OCI-LY7 (cell line): ENCODE measurements around the gene CCDC57. TPM values are rescaled to one million over a fixed set of nuclear protein-coding genes. Genes with fewer than 3 reads are reported as not detected.

Experiments used
- BruUV-seq: library from RNA; stranded (reverse); fragments of 400-500 nt; replicated peaks from 2 replicates; lab custom pipeline; 2021; lab: Mats Ljungman, UMichigan
- CTCF ChIA-PET: fragments of 300-600 bp; sonication (Branson Sonifier 250); formaldehyde crosslinking; loops from one replicate; lab custom pipeline; 2022; ENCODE audit warnings: antibody characterized with exemption; ENCODE audit not compliant: unreplicated experiment; lab: Charles Lee
- POLR2A ChIA-PET: fragments of 300-600 bp; sonication (Branson Sonifier 250); formaldehyde crosslinking; loops from one replicate; lab custom pipeline; 2022; ENCODE audit warnings: antibody characterized with exemption; lab: Charles Lee
- DNase-seq: peaks from one replicate; pipeline ENCODE4 v3.0.0-alpha.2; 2015; ENCODE audit warnings: low spot score
- H2AFZ ChIP-seq: fragments of 200-600 bp; sonication (generic), shearing (Covaris generic); 2 replicates; pipeline ENCODE4 v1.6.1; 2014; ENCODE audit warnings: mild to moderate bottlenecking, antibody characterized with exemption, low read length, moderate library complexity
- H3K27ac ChIP-seq: fragments of 200-600 bp; sonication (generic); 2 replicates; pipeline ENCODE4 v1.5.1; 2014; ENCODE audit warnings: mixed run types, low read depth, mild to moderate bottlenecking, moderate library complexity, low read length, inconsistent platforms; ENCODE audit not compliant: poor library complexity, severe bottlenecking
- H3K36me3 ChIP-seq: fragments of 200-600 bp; sonication (generic); 2 replicates; pipeline ENCODE4 v1.6.1; 2014; ENCODE audit warnings: mild to moderate bottlenecking, antibody characterized with exemption, low read length, moderate library complexity, mixed read lengths; ENCODE audit not compliant: insufficient read depth
- H3K4me1 ChIP-seq: fragments of 200-600 bp; sonication (generic); 2 replicates; pipeline ENCODE4 v1.5.1; 2014; ENCODE audit warnings: mild to moderate bottlenecking, low read length; ENCODE audit not compliant: insufficient read depth, poor library complexity, severe bottlenecking
- H3K4me2 ChIP-seq: fragments of 200-600 bp; sonication (generic); 2 replicates; pipeline ENCODE4 v1.6.1; 2014; ENCODE audit warnings: mild to moderate bottlenecking, low read length
- H3K4me3 ChIP-seq: fragments of 200-600 bp; sonication (generic); 2 replicates; pipeline ENCODE4 v1.5.1; 2014; ENCODE audit warnings: mild to moderate bottlenecking, low read depth, low read length; ENCODE audit not compliant: poor library complexity, severe bottlenecking
- H3K79me2 ChIP-seq: fragments of 200-600 bp; sonication (generic); 2 replicates; pipeline ENCODE4 v1.6.1; 2016; ENCODE audit warnings: low read depth, mild to moderate bottlenecking, low read length, moderate library complexity, mixed read lengths; ENCODE audit not compliant: insufficient read depth
- H3K9me2 ChIP-seq: fragments of 200-600 bp; sonication (generic); 2 replicates; pipeline ENCODE4 v1.6.1; 2016; ENCODE audit warnings: mild to moderate bottlenecking, low read length, mixed read lengths; ENCODE audit not compliant: insufficient read depth
- H3K9me3 ChIP-seq: fragments of 200-600 bp; sonication (generic); 2 replicates; pipeline ENCODE4 v1.6.1; 2014; ENCODE audit warnings: mild to moderate bottlenecking, mixed run types, low read length, mixed read lengths
- H4K20me1 ChIP-seq: fragments of 200-600 bp; sonication (generic); 2 replicates; pipeline ENCODE4 v1.6.1; 2014; ENCODE audit warnings: mild to moderate bottlenecking, antibody characterized with exemption, low read length, moderate library complexity, mixed read lengths; ENCODE audit not compliant: insufficient read depth
- EZH2phosphoT487 ChIP-seq: fragments of 200-600 bp; sonication (generic); IDR thresholded peaks from 2 replicates; pipeline ENCODE4 v1.6.1; 2018; ENCODE audit warnings: low read depth, borderline replicate concordance, mild to moderate bottlenecking, mixed run types, antibody characterized with exemption, low read length, moderate library complexity, mixed read lengths
- intact Hi-C: fragments of 100-400 bp; cut with micrococcal nuclease; formaldehyde crosslinking; loops from one replicate; pipeline ENCODE4 v1.10.0; 2022; ENCODE audit not compliant: unreplicated experiment
- total RNA-seq, 2 experiments: library from RNA; depleted of rRNA in 1 of 2; stranded (reverse); fragments of >200 nt in 1 of 2; shearing (Covaris generic) in 1 of 2; gene quantifications; 2 replicates each; pipeline ENCODE4 v1.2.3, GENCODE V29; 2014 to 2022
- TF ChIP-seq, protein P1 (sequence below): fragments of 200-600 bp; sonication (generic); conservative IDR thresholded peaks from 2 replicates; pipeline ENCODE4 v1.5.1; 2014; ENCODE audit warnings: mild to moderate bottlenecking, antibody characterized with exemption, low read length, moderate library complexity, mixed read lengths

CCDC57 gene
- total RNA-seq, 2 experiments from 2014 or later, result 34.5 to 58.7 TPM

DNA sequence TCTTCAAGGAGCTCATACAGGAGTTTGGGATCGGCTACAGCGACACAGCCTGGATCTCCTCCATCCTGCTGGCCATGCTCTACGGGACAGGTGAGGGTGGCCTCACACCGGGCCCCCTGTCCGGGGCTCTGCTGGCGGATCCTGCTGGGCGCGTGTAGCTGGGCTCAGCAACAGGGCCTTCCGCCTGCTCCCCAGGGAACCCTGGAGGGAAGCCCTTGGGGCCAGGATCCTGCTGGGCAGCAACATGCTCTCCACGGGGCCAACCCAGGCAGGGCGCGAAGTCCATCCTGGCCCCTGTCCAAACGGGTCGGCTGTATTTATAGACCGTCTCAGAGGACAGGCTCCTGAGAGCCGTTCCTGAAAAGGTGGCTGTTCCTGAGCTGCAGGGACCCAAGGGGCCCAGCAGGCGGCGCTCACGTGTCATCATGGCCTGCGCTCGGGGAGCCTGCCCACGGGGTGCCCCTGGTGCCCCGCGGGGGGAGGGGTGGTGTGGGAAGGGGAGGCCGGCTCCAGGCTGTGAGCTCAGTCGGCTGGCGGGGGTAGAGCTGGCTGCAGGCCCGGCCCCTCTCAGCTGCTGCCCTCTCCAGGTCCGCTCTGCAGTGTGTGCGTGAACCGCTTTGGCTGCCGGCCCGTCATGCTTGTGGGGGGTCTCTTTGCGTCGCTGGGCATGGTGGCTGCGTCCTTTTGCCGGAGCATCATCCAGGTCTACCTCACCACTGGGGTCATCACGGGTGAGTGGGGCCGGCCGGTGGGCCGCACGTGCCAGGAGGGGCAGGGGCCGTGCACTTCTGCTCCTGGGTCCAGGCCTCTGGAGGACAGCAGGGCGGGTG lies 23.7 kb upstream of the CCDC57 start:
- CTCF ChIA-PET, result interaction anchor here (0.9 kb wide), 1 partner anchor 114 kb away, joined by 3 read pairs; no protein-coding TSS in a partner anchor
- no TSS peak for BruUV-seq
- Histone ChIP-seq H3K9me2 (no peaks in the 10 kb centered on the region), H3K9me3 (no peaks in the 10 kb centered on the region), H3K79me2 (no peaks in the 10 kb centered on the region), H3K4me2 (no peak overlapping the region), H4K20me1 (peaks cover 8% of the 10 kb centered on the region; the same call in 1 of the 2 replicates), H3K36me3 (no peaks in the 10 kb centered on the region), H2AFZ (no peak overlapping the region), H3K4me3 (no peak overlapping the region), H3K27ac (no peak overlapping the region), H3K4me1 (peaks cover 31% of the 10 kb centered on the region)
- intact Hi-C loops, result loop anchor here (1.0 kb wide), 1 partner anchor 85 kb away; no protein-coding TSS in a partner anchor
- no peak for TF ChIP-seq EZH2phosphoT487
- TF ChIP-seq, protein P1, sequence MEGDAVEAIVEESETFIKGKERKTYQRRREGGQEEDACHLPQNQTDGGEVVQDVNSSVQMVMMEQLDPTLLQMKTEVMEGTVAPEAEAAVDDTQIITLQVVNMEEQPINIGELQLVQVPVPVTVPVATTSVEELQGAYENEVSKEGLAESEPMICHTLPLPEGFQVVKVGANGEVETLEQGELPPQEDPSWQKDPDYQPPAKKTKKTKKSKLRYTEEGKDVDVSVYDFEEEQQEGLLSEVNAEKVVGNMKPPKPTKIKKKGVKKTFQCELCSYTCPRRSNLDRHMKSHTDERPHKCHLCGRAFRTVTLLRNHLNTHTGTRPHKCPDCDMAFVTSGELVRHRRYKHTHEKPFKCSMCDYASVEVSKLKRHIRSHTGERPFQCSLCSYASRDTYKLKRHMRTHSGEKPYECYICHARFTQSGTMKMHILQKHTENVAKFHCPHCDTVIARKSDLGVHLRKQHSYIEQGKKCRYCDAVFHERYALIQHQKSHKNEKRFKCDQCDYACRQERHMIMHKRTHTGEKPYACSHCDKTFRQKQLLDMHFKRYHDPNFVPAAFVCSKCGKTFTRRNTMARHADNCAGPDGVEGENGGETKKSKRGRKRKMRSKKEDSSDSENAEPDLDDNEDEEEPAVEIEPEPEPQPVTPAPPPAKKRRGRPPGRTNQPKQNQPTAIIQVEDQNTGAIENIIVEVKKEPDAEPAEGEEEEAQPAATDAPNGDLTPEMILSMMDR, result peak; percentile 99
- peak; percentile 78 for DNase-seq
- POLR2A ChIA-PET, result no interaction called here

DNA sequence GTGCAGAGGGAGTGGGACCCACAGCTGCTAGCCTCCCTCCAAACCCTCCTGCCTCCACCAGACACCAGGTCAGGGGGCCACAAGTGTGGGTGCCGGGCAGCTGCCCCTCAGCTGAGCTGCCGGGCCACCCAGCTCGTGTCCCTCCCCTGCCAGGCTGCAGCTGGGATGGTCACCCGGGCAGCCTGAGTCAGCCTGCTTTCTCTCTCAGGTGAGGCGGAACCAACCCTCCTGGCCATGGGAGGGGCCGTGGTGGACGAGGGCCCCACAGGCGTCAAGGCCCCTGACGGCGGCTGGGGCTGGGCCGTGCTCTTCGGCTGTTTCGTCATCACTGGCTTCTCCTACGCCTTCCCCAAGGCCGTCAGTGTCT lies 23.1 kb upstream of the CCDC57 start:
- Histone ChIP-seq H3K36me3 (no peaks in the 10 kb centered on the region), H3K79me2 (no peaks in the 10 kb centered on the region), H3K27ac (no peak overlapping the region), H3K4me1 (peaks cover 35% of the 10 kb centered on the region), H3K9me2 (no peaks in the 10 kb centered on the region), H3K4me3 (no peak overlapping the region), H2AFZ (no peak overlapping the region), H4K20me1 (peaks cover 8% of the 10 kb centered on the region; the same call in 1 of the 2 replicates), H3K9me3 (no peaks in the 10 kb centered on the region), H3K4me2 (no peak overlapping the region)
- no peak for DNase-seq
- ChIA-PET POLR2A (no interaction called here), CTCF (no interaction called here)
- intact Hi-C loops, result loop anchor here (1.0 kb wide), 1 partner anchor 86 kb away; no protein-coding TSS in a partner anchor
- no TSS peak for BruUV-seq
- TF ChIP-seq EZH2phosphoT487, result no peak
- TF ChIP-seq, protein P1, result no peak
